Measurements from ENCODE around the gene ALG1. TPM values are rescaled to one million over a fixed set of nuclear protein-coding genes. Genes with fewer than 3 reads are reported as not detected.

ALG1 gene
- total and polyA plus RNA-seq, 2 experiments from 2014 or later = 20.2 to 36.4 TPM

DNA sequence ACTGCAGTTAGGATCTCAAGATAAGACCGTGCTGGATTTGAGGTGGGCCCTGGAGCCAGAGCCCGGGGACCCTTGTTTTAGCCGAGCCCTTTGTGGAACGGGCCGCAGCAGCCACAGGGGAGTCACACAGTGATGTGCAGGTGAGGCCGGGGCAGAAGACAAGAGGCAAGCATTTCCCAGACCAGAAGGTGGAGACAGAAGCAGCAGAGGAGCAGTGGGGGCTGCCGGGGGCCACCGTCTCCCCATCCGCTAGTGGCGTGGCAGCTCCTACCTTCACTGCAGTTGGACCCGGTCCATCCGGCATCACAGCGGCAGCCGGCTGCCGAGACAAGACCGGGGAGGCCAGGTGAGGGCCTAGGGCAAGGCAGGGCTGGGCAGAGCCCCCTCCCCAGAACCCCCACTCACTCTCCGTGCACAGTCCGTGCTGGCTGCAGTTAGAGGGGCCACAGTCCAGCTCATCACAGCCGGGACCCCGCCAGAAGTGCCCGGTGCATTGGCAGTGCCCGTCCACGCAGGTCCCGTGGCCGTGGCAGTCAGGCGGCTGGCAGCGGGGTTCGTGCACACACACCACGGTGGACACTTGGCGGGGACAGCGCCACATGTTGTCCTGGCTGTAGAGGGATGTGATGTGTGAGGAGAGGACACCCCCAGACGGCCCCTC lies 43.9 kb upstream of the ALG1 start:
- no peaks in the 10 kb centered on the region for H3K36me3 ChIP-seq (ENCODE audit: insufficient read depth)
- H4K20me1 ChIP-seq (replicated peaks; ENCODE audit: insufficient read depth) = no peaks in the 10 kb centered on the region
- no peak overlapping the region for H3K27ac ChIP-seq (ENCODE audit: low read depth)
- H3K4me1 Mint-ChIP-seq = peaks cover 10% of the 10 kb centered on the region; the same call in 2 of the 3 replicates
- H3K27me3 ChIP-seq (ENCODE audit: insufficient read depth) = peaks cover under 1% of the 10 kb centered on the region
- peaks cover 2% of the 10 kb centered on the region; the same call in 1 of the 2 replicates for H3K4me1 ChIP-seq (ENCODE audit: insufficient read depth)
- H3K4me3 Mint-ChIP-seq = no peak overlapping the region
- no peaks in the 10 kb centered on the region for H3K9me3 Mint-ChIP-seq
- no peak overlapping the region for H3K4me3 ChIP-seq
- no peak overlapping the region for H2AFZ ChIP-seq
- H3K9me2 ChIP-seq (ENCODE audit: insufficient read depth) = no peaks in the 10 kb centered on the region
- no peaks in the 10 kb centered on the region; the same call in 1 of the 2 replicates for H3K79me2 ChIP-seq (replicated peaks; ENCODE audit: insufficient read depth)
- H3K36me3 Mint-ChIP-seq (ENCODE audit: low read depth) = no peaks in the 10 kb centered on the region
- no peak for DNase-seq (ENCODE audit: low spot score)
- no peak for ATAC-seq
- H3F3A ChIP-seq (replicated peaks; ENCODE audit: low read depth) = no peaks in the 10 kb centered on the region
- TF ChIP-seq, protein P1, sequence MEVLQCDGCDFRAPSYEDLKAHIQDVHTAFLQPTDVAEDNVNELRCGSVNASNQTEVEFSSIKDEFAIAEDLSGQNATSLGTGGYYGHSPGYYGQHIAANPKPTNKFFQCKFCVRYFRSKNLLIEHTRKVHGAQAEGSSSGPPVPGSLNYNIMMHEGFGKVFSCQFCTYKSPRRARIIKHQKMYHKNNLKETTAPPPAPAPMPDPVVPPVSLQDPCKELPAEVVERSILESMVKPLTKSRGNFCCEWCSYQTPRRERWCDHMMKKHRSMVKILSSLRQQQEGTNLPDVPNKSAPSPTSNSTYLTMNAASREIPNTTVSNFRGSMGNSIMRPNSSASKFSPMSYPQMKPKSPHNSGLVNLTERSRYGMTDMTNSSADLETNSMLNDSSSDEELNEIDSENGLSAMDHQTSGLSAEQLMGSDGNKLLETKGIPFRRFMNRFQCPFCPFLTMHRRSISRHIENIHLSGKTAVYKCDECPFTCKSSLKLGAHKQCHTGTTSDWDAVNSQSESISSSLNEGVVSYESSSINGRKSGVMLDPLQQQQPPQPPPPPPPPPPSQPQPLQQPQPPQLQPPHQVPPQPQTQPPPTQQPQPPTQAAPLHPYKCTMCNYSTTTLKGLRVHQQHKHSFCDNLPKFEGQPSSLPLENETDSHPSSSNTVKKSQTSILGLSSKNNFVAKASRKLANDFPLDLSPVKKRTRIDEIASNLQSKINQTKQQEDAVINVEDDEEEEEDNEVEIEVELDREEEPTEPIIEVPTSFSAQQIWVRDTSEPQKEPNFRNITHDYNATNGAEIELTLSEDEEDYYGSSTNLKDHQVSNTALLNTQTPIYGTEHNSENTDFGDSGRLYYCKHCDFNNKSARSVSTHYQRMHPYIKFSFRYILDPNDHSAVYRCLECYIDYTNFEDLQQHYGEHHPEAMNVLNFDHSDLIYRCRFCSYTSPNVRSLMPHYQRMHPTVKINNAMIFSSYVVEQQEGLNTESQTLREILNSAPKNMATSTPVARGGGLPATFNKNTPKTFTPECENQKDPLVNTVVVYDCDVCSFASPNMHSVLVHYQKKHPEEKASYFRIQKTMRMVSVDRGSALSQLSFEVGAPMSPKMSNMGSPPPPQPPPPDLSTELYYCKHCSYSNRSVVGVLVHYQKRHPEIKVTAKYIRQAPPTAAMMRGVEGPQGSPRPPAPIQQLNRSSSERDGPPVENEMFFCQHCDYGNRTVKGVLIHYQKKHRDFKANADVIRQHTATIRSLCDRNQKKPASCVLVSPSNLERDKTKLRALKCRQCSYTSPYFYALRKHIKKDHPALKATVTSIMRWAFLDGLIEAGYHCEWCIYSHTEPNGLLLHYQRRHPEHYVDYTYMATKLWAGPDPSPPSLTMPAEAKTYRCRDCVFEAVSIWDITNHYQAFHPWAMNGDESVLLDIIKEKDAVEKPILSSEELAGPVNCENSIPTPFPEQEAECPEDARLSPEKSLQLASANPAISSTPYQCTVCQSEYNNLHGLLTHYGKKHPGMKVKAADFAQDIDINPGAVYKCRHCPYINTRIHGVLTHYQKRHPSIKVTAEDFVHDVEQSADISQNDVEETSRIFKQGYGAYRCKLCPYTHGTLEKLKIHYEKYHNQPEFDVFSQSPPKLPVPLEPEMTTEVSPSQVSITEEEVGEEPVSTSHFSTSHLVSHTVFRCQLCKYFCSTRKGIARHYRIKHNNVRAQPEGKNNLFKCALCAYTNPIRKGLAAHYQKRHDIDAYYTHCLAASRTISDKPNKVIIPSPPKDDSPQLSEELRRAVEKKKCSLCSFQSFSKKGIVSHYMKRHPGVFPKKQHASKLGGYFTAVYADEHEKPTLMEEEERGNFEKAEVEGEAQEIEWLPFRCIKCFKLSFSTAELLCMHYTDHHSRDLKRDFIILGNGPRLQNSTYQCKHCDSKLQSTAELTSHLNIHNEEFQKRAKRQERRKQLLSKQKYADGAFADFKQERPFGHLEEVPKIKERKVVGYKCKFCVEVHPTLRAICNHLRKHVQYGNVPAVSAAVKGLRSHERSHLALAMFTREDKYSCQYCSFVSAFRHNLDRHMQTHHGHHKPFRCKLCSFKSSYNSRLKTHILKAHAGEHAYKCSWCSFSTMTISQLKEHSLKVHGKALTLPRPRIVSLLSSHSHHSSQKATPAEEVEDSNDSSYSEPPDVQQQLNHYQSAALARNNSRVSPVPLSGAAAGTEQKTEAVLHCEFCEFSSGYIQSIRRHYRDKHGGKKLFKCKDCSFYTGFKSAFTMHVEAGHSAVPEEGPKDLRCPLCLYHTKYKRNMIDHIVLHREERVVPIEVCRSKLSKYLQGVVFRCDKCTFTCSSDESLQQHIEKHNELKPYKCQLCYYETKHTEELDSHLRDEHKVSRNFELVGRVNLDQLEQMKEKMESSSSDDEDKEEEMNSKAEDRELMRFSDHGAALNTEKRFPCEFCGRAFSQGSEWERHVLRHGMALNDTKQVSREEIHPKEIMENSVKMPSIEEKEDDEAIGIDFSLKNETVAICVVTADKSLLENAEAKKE (CRISPR knock-in tag; IDR thresholded peaks at IDR 0.05) = no peak
- TF ChIP-seq, protein P2, sequence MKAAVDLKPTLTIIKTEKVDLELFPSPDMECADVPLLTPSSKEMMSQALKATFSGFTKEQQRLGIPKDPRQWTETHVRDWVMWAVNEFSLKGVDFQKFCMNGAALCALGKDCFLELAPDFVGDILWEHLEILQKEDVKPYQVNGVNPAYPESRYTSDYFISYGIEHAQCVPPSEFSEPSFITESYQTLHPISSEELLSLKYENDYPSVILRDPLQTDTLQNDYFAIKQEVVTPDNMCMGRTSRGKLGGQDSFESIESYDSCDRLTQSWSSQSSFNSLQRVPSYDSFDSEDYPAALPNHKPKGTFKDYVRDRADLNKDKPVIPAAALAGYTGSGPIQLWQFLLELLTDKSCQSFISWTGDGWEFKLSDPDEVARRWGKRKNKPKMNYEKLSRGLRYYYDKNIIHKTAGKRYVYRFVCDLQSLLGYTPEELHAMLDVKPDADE (IDR thresholded peaks at IDR 0.05) = no peak
- TF ChIP-seq CREB1 (CRISPR knock-in tag; IDR thresholded peaks at IDR 0.05; ENCODE audit: low read depth) (no peak), ZNF331 (CRISPR knock-in tag; IDR thresholded peaks at IDR 0.05; ENCODE audit: low read depth) (no peak), EZH2phosphoT487 (IDR thresholded peaks at IDR 0.05; ENCODE audit: unreplicated experiment) (no peak), POLR2AphosphoS5 (IDR thresholded peaks at IDR 0.05; ENCODE audit: low read depth) (no peak), EZH2 (IDR thresholded peaks at IDR 0.05; ENCODE audit: low read depth, unreplicated experiment) (no peak), STAT1 (IDR thresholded peaks at IDR 0.05; ENCODE audit: unreplicated experiment) (no peak), ZNF114 (CRISPR knock-in tag; IDR thresholded peaks at IDR 0.05) (no peak), NANOG (IDR thresholded peaks at IDR 0.05; ENCODE audit: borderline replicate concordance) (no peak), JUNB (IDR thresholded peaks at IDR 0.05; ENCODE audit: unreplicated experiment) (no peak)
- TF ChIP-seq, protein P3, sequence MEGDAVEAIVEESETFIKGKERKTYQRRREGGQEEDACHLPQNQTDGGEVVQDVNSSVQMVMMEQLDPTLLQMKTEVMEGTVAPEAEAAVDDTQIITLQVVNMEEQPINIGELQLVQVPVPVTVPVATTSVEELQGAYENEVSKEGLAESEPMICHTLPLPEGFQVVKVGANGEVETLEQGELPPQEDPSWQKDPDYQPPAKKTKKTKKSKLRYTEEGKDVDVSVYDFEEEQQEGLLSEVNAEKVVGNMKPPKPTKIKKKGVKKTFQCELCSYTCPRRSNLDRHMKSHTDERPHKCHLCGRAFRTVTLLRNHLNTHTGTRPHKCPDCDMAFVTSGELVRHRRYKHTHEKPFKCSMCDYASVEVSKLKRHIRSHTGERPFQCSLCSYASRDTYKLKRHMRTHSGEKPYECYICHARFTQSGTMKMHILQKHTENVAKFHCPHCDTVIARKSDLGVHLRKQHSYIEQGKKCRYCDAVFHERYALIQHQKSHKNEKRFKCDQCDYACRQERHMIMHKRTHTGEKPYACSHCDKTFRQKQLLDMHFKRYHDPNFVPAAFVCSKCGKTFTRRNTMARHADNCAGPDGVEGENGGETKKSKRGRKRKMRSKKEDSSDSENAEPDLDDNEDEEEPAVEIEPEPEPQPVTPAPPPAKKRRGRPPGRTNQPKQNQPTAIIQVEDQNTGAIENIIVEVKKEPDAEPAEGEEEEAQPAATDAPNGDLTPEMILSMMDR (conservative IDR thresholded peaks at IDR 0.05; ENCODE audit: low read depth in 2 of 2) = no peak
- TF ChIP-seq, protein P4, sequence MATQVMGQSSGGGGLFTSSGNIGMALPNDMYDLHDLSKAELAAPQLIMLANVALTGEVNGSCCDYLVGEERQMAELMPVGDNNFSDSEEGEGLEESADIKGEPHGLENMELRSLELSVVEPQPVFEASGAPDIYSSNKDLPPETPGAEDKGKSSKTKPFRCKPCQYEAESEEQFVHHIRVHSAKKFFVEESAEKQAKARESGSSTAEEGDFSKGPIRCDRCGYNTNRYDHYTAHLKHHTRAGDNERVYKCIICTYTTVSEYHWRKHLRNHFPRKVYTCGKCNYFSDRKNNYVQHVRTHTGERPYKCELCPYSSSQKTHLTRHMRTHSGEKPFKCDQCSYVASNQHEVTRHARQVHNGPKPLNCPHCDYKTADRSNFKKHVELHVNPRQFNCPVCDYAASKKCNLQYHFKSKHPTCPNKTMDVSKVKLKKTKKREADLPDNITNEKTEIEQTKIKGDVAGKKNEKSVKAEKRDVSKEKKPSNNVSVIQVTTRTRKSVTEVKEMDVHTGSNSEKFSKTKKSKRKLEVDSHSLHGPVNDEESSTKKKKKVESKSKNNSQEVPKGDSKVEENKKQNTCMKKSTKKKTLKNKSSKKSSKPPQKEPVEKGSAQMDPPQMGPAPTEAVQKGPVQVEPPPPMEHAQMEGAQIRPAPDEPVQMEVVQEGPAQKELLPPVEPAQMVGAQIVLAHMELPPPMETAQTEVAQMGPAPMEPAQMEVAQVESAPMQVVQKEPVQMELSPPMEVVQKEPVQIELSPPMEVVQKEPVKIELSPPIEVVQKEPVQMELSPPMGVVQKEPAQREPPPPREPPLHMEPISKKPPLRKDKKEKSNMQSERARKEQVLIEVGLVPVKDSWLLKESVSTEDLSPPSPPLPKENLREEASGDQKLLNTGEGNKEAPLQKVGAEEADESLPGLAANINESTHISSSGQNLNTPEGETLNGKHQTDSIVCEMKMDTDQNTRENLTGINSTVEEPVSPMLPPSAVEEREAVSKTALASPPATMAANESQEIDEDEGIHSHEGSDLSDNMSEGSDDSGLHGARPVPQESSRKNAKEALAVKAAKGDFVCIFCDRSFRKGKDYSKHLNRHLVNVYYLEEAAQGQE (IDR thresholded peaks at IDR 0.05; ENCODE audit: unreplicated experiment) = no peak
- H3K27me3 Mint-ChIP-seq (ENCODE audit: insufficient read depth, low read depth, poor library complexity) = peaks cover 12% of the 10 kb centered on the region
- H3K4me2 ChIP-seq = no peak overlapping the region
- no peak overlapping the region for H3K27ac Mint-ChIP-seq

Data from GM23338 (cell line).